CD4-positive, CD25-positive, alpha-beta regulatory T cell (primary cell): ENCODE results near the gene ITGA11. TPM values are rescaled to one million over a fixed set of nuclear protein-coding genes. Genes with fewer than 3 reads are reported as not detected.

ENCODE experiments used
- ATAC-seq, 2 donors: fragments of 150-1000 bp; cut with Tn5 transposase; one replicate each; pipeline ENCODE4 v1.10.0; 2021; ENCODE audit warnings: low read depth in 2 of 2, moderate number of reproducible peaks in 2 of 2, moderate library complexity in 1 of 2
- DNase-seq, 3 donors: peaks; one replicate each; pipeline versions ENCODE4 v3.0.0 to v3.0.0-alpha.2; 2012 to 2022; ENCODE audit warnings: mixed read lengths in 1 of 3
- H3K27ac ChIP-seq: one replicate; pipeline ENCODE4 v1.7.0; 2013; ENCODE audit warnings: mild to moderate bottlenecking, low read length; ENCODE audit not compliant: insufficient read depth, poor library complexity, severe bottlenecking
- H3K27me3 ChIP-seq: one replicate; pipeline ENCODE4 v1.7.0; 2013; ENCODE audit warnings: low read length; ENCODE audit not compliant: control insufficient read depth, insufficient read depth
- H3K36me3 ChIP-seq: one replicate; pipeline ENCODE4 v1.7.0; 2013; ENCODE audit warnings: mild to moderate bottlenecking, low read length, moderate library complexity; ENCODE audit not compliant: control insufficient read depth, insufficient read depth
- H3K4me1 ChIP-seq: 2 replicates; pipeline ENCODE4 v1.7.0; 2013; ENCODE audit warnings: mild to moderate bottlenecking, low read length; ENCODE audit not compliant: insufficient read depth, control insufficient read depth, poor library complexity, severe bottlenecking
- H3K4me3 ChIP-seq: one replicate; pipeline ENCODE4 v1.7.0; 2013; ENCODE audit warnings: low read depth, mild to moderate bottlenecking, low read length, moderate library complexity
- H3K9me3 ChIP-seq, 2 experiments: 1 replicate in 1 of 2; 2 replicates in 1 of 2; pipeline ENCODE4 v1.7.0; 2013; ENCODE audit warnings: low read length in 2 of 2, mild to moderate bottlenecking in 1 of 2, moderate library complexity in 1 of 2; ENCODE audit not compliant: control insufficient read depth in 2 of 2
- H3K27ac Mint-ChIP-seq, 3 donors: one replicate each; pipeline ENCODE4 v1.8.0; 2020 to 2022; ENCODE audit warnings: mild to moderate bottlenecking in 3 of 3, mixed read lengths in 3 of 3, moderate library complexity in 2 of 3
- H3K27me3 Mint-ChIP-seq: one replicate; pipeline ENCODE4 v1.8.0; 2022; ENCODE audit warnings: mild to moderate bottlenecking, mixed read lengths
- H3K36me3 Mint-ChIP-seq: one replicate; pipeline ENCODE4 v1.8.0; 2020; ENCODE audit warnings: mixed read lengths
- H3K4me1 Mint-ChIP-seq, 4 donors: one replicate each; pipeline ENCODE4 v1.8.0; 2020 to 2022; ENCODE audit warnings: mixed read lengths in 4 of 4, mild to moderate bottlenecking in 1 of 4
- H3K4me3 Mint-ChIP-seq, 4 donors: one replicate each; pipeline ENCODE4 v1.8.0; 2020 to 2022; ENCODE audit warnings: mild to moderate bottlenecking in 4 of 4, mixed read lengths in 4 of 4, moderate library complexity in 3 of 4
- H3K9me3 Mint-ChIP-seq, 7 donors: one replicate each; pipeline ENCODE4 v1.8.0; 2020 to 2022; ENCODE audit warnings: mixed read lengths in 7 of 7, mild to moderate bottlenecking in 3 of 7, moderate library complexity in 2 of 7
- polyA plus RNA-seq, 4 donors: library from polyadenylated mRNA; unstranded; fragments of 300-500 nt; fragmentation: Illumina TruSeq; gene quantifications; one replicate each; pipeline ENCODE4 v1.2.3, GENCODE V29; 2021
- total RNA-seq: library from RNA; stranded (reverse); gene quantifications from one replicate; pipeline ENCODE4 v1.2.3, GENCODE V29; 2022

Gene ITGA11
- total and polyA plus RNA-seq, 5 donors from 2014 or later, result 0.02 to 0.05 TPM; not detected in 3

- peak overlapping the region in 2 of 4 donors; percentile 21 to 30 for H3K4me3 Mint-ChIP-seq
- H3K27ac Mint-ChIP-seq, result no peak overlapping the region
- Histone ChIP-seq H3K4me3 (no peak overlapping the region), H3K36me3 (no peaks in the 10 kb centered on the region), H3K9me3 (no peaks in the 10 kb centered on the region), H3K4me1 (no peaks in the 10 kb centered on the region), H3K27me3 (peaks cover 3% of the 10 kb centered on the region), H3K27ac (no peak overlapping the region)
- H3K9me3 Mint-ChIP-seq, result no peaks in the 10 kb centered on the region
- no peaks in the 10 kb centered on the region for H3K36me3 Mint-ChIP-seq
- DNase-seq (no peak), ATAC-seq (no peak)
- H3K4me1 Mint-ChIP-seq, result peaks cover 0 to 17% (median 12%) of the 10 kb centered on the region in 4 donors
- H3K27me3 Mint-ChIP-seq, result peaks cover 4% of the 10 kb centered on the region
Observed at GRCh38 chr15:68304589-68305337, 127.2 kb downstream of the ITGA11 start.

GRCh38 chr15:68303560-68304436 is 128.2 kb downstream of the ITGA11 start:
- Histone ChIP-seq H3K27me3 (peaks cover 3% of the 10 kb centered on the region), H3K4me1 (peaks cover 5% of the 10 kb centered on the region), H3K9me3 (no peaks in the 10 kb centered on the region), H3K27ac (no peak overlapping the region), H3K4me3 (no peak overlapping the region), H3K36me3 (no peaks in the 10 kb centered on the region)
- DNase-seq (no peak), ATAC-seq (no peak)
- no peak overlapping the region for H3K27ac Mint-ChIP-seq
- H3K4me3 Mint-ChIP-seq, result no peak overlapping the region
- H3K27me3 Mint-ChIP-seq, result peaks cover 4% of the 10 kb centered on the region
- no peaks in the 10 kb centered on the region for H3K36me3 Mint-ChIP-seq
- H3K9me3 Mint-ChIP-seq, result no peaks in the 10 kb centered on the region
- peaks cover 5 to 26% (median 20%) of the 10 kb centered on the region in 4 donors for H3K4me1 Mint-ChIP-seq

- Mint-ChIP-seq H3K4me1 (peaks cover 6 to 31% (median 23%) of the 10 kb centered on the region in 4 donors), H3K9me3 (no peaks in the 10 kb centered on the region), H3K27ac (no peak overlapping the region), H3K4me3 (no peak overlapping the region), H3K27me3 (peaks cover 4% of the 10 kb centered on the region), H3K36me3 (no peaks in the 10 kb centered on the region)
- Histone ChIP-seq H3K36me3 (no peaks in the 10 kb centered on the region), H3K27me3 (peaks cover 3% of the 10 kb centered on the region), H3K4me1 (peaks cover 5% of the 10 kb centered on the region), H3K27ac (no peak overlapping the region), H3K9me3 (no peaks in the 10 kb centered on the region), H3K4me3 (no peak overlapping the region)
- no peak for ATAC-seq
- no peak for DNase-seq
Observed at GRCh38 chr15:68303134-68303533, 128.8 kb downstream of the ITGA11 start.

- Mint-ChIP-seq H3K4me1 (peaks cover 10 to 35% (median 25%) of the 10 kb centered on the region in 4 donors), H3K27me3 (peaks cover 4% of the 10 kb centered on the region), H3K27ac (no peak overlapping the region), H3K9me3 (no peaks in the 10 kb centered on the region), H3K36me3 (no peaks in the 10 kb centered on the region), H3K4me3 (no peak overlapping the region)
- H3K4me3 ChIP-seq, result no peak overlapping the region
- H3K36me3 ChIP-seq, result no peaks in the 10 kb centered on the region
- no peak for DNase-seq
- H3K9me3 ChIP-seq, result no peaks in the 10 kb centered on the region
- peaks cover 5% of the 10 kb centered on the region for H3K4me1 ChIP-seq
- no peak for ATAC-seq
- H3K27ac ChIP-seq, result no peak overlapping the region
- no peaks in the 10 kb centered on the region for H3K27me3 ChIP-seq
Observed at GRCh38 chr15:68302729-68303128, 129.2 kb downstream of the ITGA11 start.

- Mint-ChIP-seq H3K27me3 (no peaks in the 10 kb centered on the region), H3K4me3 (no peak overlapping the region), H3K27ac (peak overlapping the region in 1 of 3 donors; percentile 68), H3K9me3 (no peaks in the 10 kb centered on the region), H3K4me1 (peaks cover 12 to 34% (median 21%) of the 10 kb centered on the region in 4 donors), H3K36me3 (no peaks in the 10 kb centered on the region)
- H3K36me3 ChIP-seq, result no peaks in the 10 kb centered on the region
- no peak overlapping the region for H3K4me3 ChIP-seq
- ATAC-seq (no peak), DNase-seq (no peak)
- no peak overlapping the region for H3K27ac ChIP-seq
- no peaks in the 10 kb centered on the region for H3K27me3 ChIP-seq
- no peaks in the 10 kb centered on the region for H3K9me3 ChIP-seq
- H3K4me1 ChIP-seq, result peaks cover 5% of the 10 kb centered on the region
Observed at GRCh38 chr15:68301301-68301700, 130.7 kb downstream of the ITGA11 start.

- Histone ChIP-seq H3K36me3 (peaks cover 1% of the 10 kb centered on the region), H3K27me3 (no peaks in the 10 kb centered on the region), H3K4me3 (no peak overlapping the region), H3K4me1 (peaks cover 5% of the 10 kb centered on the region), H3K9me3 (no peaks in the 10 kb centered on the region), H3K27ac (no peak overlapping the region)
- H3K4me3 Mint-ChIP-seq, result peak overlapping the region in 1 of 4 donors; percentile 80
- no peak for DNase-seq
- H3K4me1 Mint-ChIP-seq, result peaks cover 12 to 33% (median 23%) of the 10 kb centered on the region in 4 donors
- H3K9me3 Mint-ChIP-seq, result no peaks in the 10 kb centered on the region
- ATAC-seq, result no peak
- no peaks in the 10 kb centered on the region for H3K36me3 Mint-ChIP-seq
- peak overlapping the region in 1 of 3 donors; percentile 76 for H3K27ac Mint-ChIP-seq
- H3K27me3 Mint-ChIP-seq, result no peaks in the 10 kb centered on the region
Observed at GRCh38 chr15:68300115-68300940, 131.6 kb downstream of the ITGA11 start.

- no peak for ATAC-seq
- peak overlapping the region; percentile 3 to 81 (median 67) for H3K4me3 Mint-ChIP-seq
- peak overlapping the region; percentile 40 to 84 (median 74) for H3K27ac Mint-ChIP-seq
- Histone ChIP-seq H3K9me3 (no peaks in the 10 kb centered on the region), H3K4me1 (peaks cover 5% of the 10 kb centered on the region), H3K27me3 (no peaks in the 10 kb centered on the region), H3K4me3 (peak overlapping the region; percentile 88), H3K36me3 (peaks cover 2% of the 10 kb centered on the region), H3K27ac (no peak overlapping the region)
- no peaks in the 10 kb centered on the region for H3K9me3 Mint-ChIP-seq
- peaks cover 4% of the 10 kb centered on the region for H3K36me3 Mint-ChIP-seq
- peak in 1 of 3 donors; percentile 15 for DNase-seq
- H3K27me3 Mint-ChIP-seq, result no peaks in the 10 kb centered on the region
- peaks cover 18 to 35% (median 27%) of the 10 kb centered on the region in 4 donors for H3K4me1 Mint-ChIP-seq
Observed at GRCh38 chr15:68299436-68299835, 132.5 kb downstream of the ITGA11 start.
